Activated CD8-positive, alpha-beta memory T cell treated with anti-CD3 and anti-CD28 coated beads for 36 hours (primary cell): Measurements from ENCODE around the gene POF1B. TPM values are rescaled to one million over a fixed set of nuclear protein-coding genes. Genes with fewer than 3 reads are reported as not detected.
"Not testable (repeated sequence)": the region's sequence is repeated elsewhere in the genome, so short reads cannot be mapped to it uniquely, and the experiment has no call there.

Source experiments
- CTCF ChIA-PET: fragments of 350-600 bp; sonication (Branson Sonifier 250); formaldehyde crosslinking; loops from one replicate; lab custom pipeline; 2021; ENCODE audit warnings: antibody characterized with exemption; lab: Charles Lee
- POLR2A ChIA-PET: fragments of 350-600 bp; sonication (Branson Sonifier 250); formaldehyde crosslinking; loops from one replicate; lab custom pipeline; 2021; ENCODE audit warnings: antibody characterized with exemption; lab: Charles Lee
- total RNA-seq, 2 experiments: library from RNA; stranded (reverse); gene quantifications; one replicate each; pipeline ENCODE4 v1.2.3, GENCODE V29; 2021

The POF1B gene
- not detected for total RNA-seq

GRCh38 chrX:85379174-85379907 is at the start of gene POF1B:
POF1B (minus strand) TSS chrX:85379665; CDS start chrX:85379454, 211 bp downstream.
- ChIA-PET CTCF (no interaction called here), POLR2A (no interaction called here)

- ChIA-PET POLR2A (no interaction called here), CTCF (no interaction called here)
These were observed 49.6 kb upstream of the POF1B start for GRCh38 chrX:85429066-85429465.

GRCh38 chrX:85419293-85419692 is 39.8 kb upstream of the POF1B start:
- ChIA-PET POLR2A (no interaction called here), CTCF (no interaction called here)

GRCh38 chrX:85391878-85392238 is 12.4 kb upstream of the POF1B start:
- ChIA-PET CTCF (no interaction called here), POLR2A (no interaction called here)

- POLR2A ChIA-PET, result no interaction called here
- CTCF ChIA-PET, result no interaction called here
These were observed 11.9 kb upstream of the POF1B start for GRCh38 chrX:85391185-85391877.

- CTCF ChIA-PET, result no interaction called here
- POLR2A ChIA-PET, result no interaction called here
These were observed 2.1 kb upstream of the POF1B start for GRCh38 chrX:85381602-85382001.

- CTCF ChIA-PET, result no interaction called here
- POLR2A ChIA-PET, result no interaction called here
These were observed 1.0 kb downstream of the POF1B start for GRCh38 chrX:85378461-85378860.

- ChIA-PET CTCF (no interaction called here), POLR2A (no interaction called here)
These were observed 4.1 kb downstream of the POF1B start for GRCh38 chrX:85375333-85375738.

GRCh38 chrX:85365370-85365995 is 14.0 kb downstream of the POF1B start:
- ChIA-PET CTCF (no interaction called here), POLR2A (no interaction called here)

- CTCF ChIA-PET, result no interaction called here
- POLR2A ChIA-PET, result no interaction called here
These were observed 20.4 kb downstream of the POF1B start for GRCh38 chrX:85359051-85359450.

- ChIA-PET POLR2A (no interaction called here), CTCF (no interaction called here)
These were observed 33.9 kb downstream of the POF1B start for GRCh38 chrX:85345523-85345922.

- ChIA-PET CTCF (no interaction called here), POLR2A (no interaction called here)
These were observed 52.5 kb downstream of the POF1B start for GRCh38 chrX:85327060-85327333.

GRCh38 chrX:85326234-85327059 is 53.0 kb downstream of the POF1B start:
- ChIA-PET CTCF (no interaction called here), POLR2A (no interaction called here)

GRCh38 chrX:85311348-85311747 is 68.1 kb downstream of the POF1B start:
- CTCF ChIA-PET, POLR2A ChIA-PET: not testable (repeated sequence)

GRCh38 chrX:85309717-85310116 is 69.7 kb downstream of the POF1B start:
- CTCF ChIA-PET, result no interaction called here
- POLR2A ChIA-PET, result no interaction called here

GRCh38 chrX:85303544-85303943 is 75.9 kb downstream of the POF1B start:
- ChIA-PET POLR2A (no interaction called here), CTCF (no interaction called here)

GRCh38 chrX:85288992-85289723 is 90.3 kb downstream of the POF1B start:
- ChIA-PET POLR2A (no interaction called here), CTCF (no interaction called here)

GRCh38 chrX:85285286-85285685 is 94.2 kb downstream of the POF1B start:
- POLR2A ChIA-PET, CTCF ChIA-PET: not testable (repeated sequence)

GRCh38 chrX:85244450-85245211 is 134.8 kb downstream of the POF1B start:
- ChIA-PET CTCF (no interaction called here), POLR2A (no interaction called here)
